HS-5 (cell line): Measurements from ENCODE around the gene LDHB.
"Not testable (repeated sequence)": the region's sequence is repeated elsewhere in the genome, so short reads cannot be mapped to it uniquely, and the experiment has no call there.

Source experiments
- DNase-seq: peaks from one replicate; pipeline ENCODE4 v3.0.0-alpha.2; 2012; ENCODE audit warnings: low read depth

The LDHB gene

GRCh38 chr12:21607701-21608100 lies 49.9 kb downstream of the LDHB start:
- no peak for DNase-seq

GRCh38 chr12:21606175-21606574 lies 51.5 kb downstream of the LDHB start:
- no peak for DNase-seq

- no peak for DNase-seq
Observed at GRCh38 chr12:21604245-21605101, 53.2 kb downstream of the LDHB start, which contains the start of gene GYS2. TSS of gene GYS2 (minus strand) at chr12:21604847. CDS start at chr12:21604592, 255 bp downstream.

GRCh38 chr12:21602774-21603173 lies 54.9 kb downstream of the LDHB start:
- no peak for DNase-seq

- DNase-seq = no peak
Observed at GRCh38 chr12:21600196-21600595, 57.4 kb downstream of the LDHB start.

GRCh38 chr12:21599143-21599999 lies 58.3 kb downstream of the LDHB start:
- DNase-seq = no peak

GRCh38 chr12:21598651-21599050 lies 59.0 kb downstream of the LDHB start:
- DNase-seq = no peak

GRCh38 chr12:21595356-21595755 lies 62.3 kb downstream of the LDHB start:
- DNase-seq = not testable (repeated sequence)

- no peak for DNase-seq
Observed at GRCh38 chr12:21585485-21585884, 72.2 kb downstream of the LDHB start.
